K562 (cell line): ENCODE measurements around the gene NUP153. TPM values are rescaled to one million over a fixed set of nuclear protein-coding genes. Genes with fewer than 3 reads are reported as not detected.

ENCODE experiments used
- ATAC-seq: fragments of 200-7000 bp; cut with Tn5 transposase; 3 replicates; pipeline ENCODE4 v1.9.1; 2020; ENCODE audit warnings: moderate library complexity
- BruUV-seq: library from RNA; stranded (reverse); fragments of 400-500 nt; replicated peaks from 2 replicates; lab custom pipeline; 2021; lab: Mats Ljungman, UMichigan
- CTCF ChIA-PET: fragments of 300-600 bp; formaldehyde crosslinking; extraction: SDS; loops from one replicate; lab custom pipeline; 2021; ENCODE audit warnings: low intra/inter-chr PET ratio; lab: Yijun Ruan, JAX
- POLR2A ChIA-PET: fragments of 300-600, 350-650 bp; sonication (Branson Sonifier 250); formaldehyde crosslinking; extraction: SDS; loops from one replicate; lab custom pipeline; 2021; ENCODE audit warnings: antibody characterized with exemption, inconsistent platforms; lab: Yijun Ruan, JAX
- DNase-seq, 4 experiments: peaks; one replicate each; pipeline versions ENCODE4 v3.0.0 to v3.0.0-alpha.2; 2011 to 2018; ENCODE audit warnings: low spot score in 3 of 4, mixed read lengths in 3 of 4; ENCODE audit errors: extremely low read depth in 1 of 4
- FAIRE-seq: peaks from 2 replicates; lab custom pipeline; 2011; peaks lifted over from hg19 to GRCh38; lab: Jason Lieb, UNC
- H2AFZ ChIP-seq: 2 replicates; pipeline ENCODE4 v1.6.0; 2011; ENCODE audit warnings: low read depth, low read length, control low read depth, inconsistent platforms
- H3K27ac ChIP-seq: fragments of 200-600 bp; 3 replicates; pipeline ENCODE4 v1.8.0; 2011; ENCODE audit warnings: low read depth, mild to moderate bottlenecking, control low read depth, inconsistent platforms, low read length, moderate library complexity, mixed read lengths; ENCODE audit errors: extremely low read depth
- H3K27me3 ChIP-seq, 2 experiments: fragments of 300-600 bp in 1 of 2; 2 replicates in 1 of 2; 3 replicates in 1 of 2; pipeline versions ENCODE4 v1.6.0 to v1.8.0; 2011; ENCODE audit warnings: inconsistent platforms in 2 of 2, low read length in 2 of 2, mild to moderate bottlenecking in 1 of 2, mixed read lengths in 1 of 2, moderate library complexity in 1 of 2; ENCODE audit not compliant: control insufficient read depth in 2 of 2, insufficient read depth in 2 of 2
- H3K36me3 ChIP-seq: fragments of 300-600 bp; 3 replicates; pipeline ENCODE4 v1.8.0; 2011; ENCODE audit warnings: mild to moderate bottlenecking, low read length, inconsistent platforms; ENCODE audit not compliant: control insufficient read depth, insufficient read depth
- H3K4me1 ChIP-seq, 2 experiments: fragments of 200-600 bp in 1 of 2; replicated peaks in 1 of 2; 2 replicates in 1 of 2; 3 replicates in 1 of 2; pipeline versions ENCODE4 v1.5.1 to v1.8.0; 2011; ENCODE audit warnings: inconsistent platforms in 2 of 2, low read length in 2 of 2, mild to moderate bottlenecking in 1 of 2, mixed read lengths in 1 of 2, moderate library complexity in 1 of 2; ENCODE audit not compliant: control insufficient read depth in 2 of 2, insufficient read depth in 2 of 2
- H3K4me2 ChIP-seq: 2 replicates; pipeline ENCODE4 v1.6.1; 2011; ENCODE audit warnings: low read length, control low read depth, inconsistent platforms, mixed read lengths; ENCODE audit not compliant: insufficient read depth
- H3K4me3 ChIP-seq: fragments of 200-600 bp; sonication (generic), shearing (Covaris generic); 2 replicates; pipeline ENCODE4 v1.5.1; 2016; ENCODE audit warnings: control low read depth, inconsistent platforms
- H3K79me2 ChIP-seq: fragments of 200-600 bp; 3 replicates; pipeline ENCODE4 v1.8.0; 2011; ENCODE audit warnings: low read length, inconsistent platforms; ENCODE audit not compliant: control insufficient read depth, insufficient read depth
- H3K9ac ChIP-seq, 2 experiments: 2 replicates each; pipeline versions ENCODE4 v1.6.0 to v1.6.1; 2011; ENCODE audit warnings: low read depth in 2 of 2, low read length in 2 of 2, control low read depth in 1 of 2, inconsistent platforms in 1 of 2, mild to moderate bottlenecking in 1 of 2, mixed read lengths in 1 of 2; ENCODE audit not compliant: insufficient read depth in 1 of 2
- H3K9me1 ChIP-seq: one replicate; pipeline ENCODE4 v1.6.0; 2011; ENCODE audit warnings: inconsistent platforms, mild to moderate bottlenecking, low read length, moderate library complexity; ENCODE audit not compliant: control insufficient read depth, insufficient read depth
- H3K9me3 ChIP-seq: replicated peaks from 2 replicates; pipeline ENCODE4 v1.5.1; 2011; ENCODE audit warnings: low read depth, low read length, inconsistent platforms; ENCODE audit not compliant: control insufficient read depth, insufficient read depth
- H4K20me1 ChIP-seq: replicated peaks from 2 replicates; pipeline ENCODE4 v1.6.1; 2011; ENCODE audit warnings: low read length, inconsistent platforms, mixed read lengths; ENCODE audit not compliant: control insufficient read depth, insufficient read depth
- CBX3 ChIP-seq, 2 experiments: IDR thresholded peaks; 1 replicate in 1 of 2; 2 replicates in 1 of 2; pipeline ENCODE4 v1.6.1; 2012; ENCODE audit warnings: inconsistent platforms in 2 of 2, low read length in 2 of 2, borderline replicate concordance in 1 of 2, control low read depth in 1 of 2
- CBX5 ChIP-seq: IDR thresholded peaks from 2 replicates; pipeline ENCODE4 v1.6.1; 2014; ENCODE audit warnings: low read depth, borderline replicate concordance
- EP300 ChIP-seq: IDR thresholded peaks from 2 replicates; pipeline ENCODE4 v1.6.1; 2012; ENCODE audit warnings: low read length, improper control_type of control experiment
- FOXJ3 ChIP-seq: sonication (generic); formaldehyde crosslinking; IDR thresholded peaks from 2 replicates; pipeline ENCODE4 v1.4.0; 2020; ENCODE audit warnings: mild to moderate bottlenecking, missing genetic modification reagents
- KLF13 ChIP-seq: fragments of 450-650 bp; IDR thresholded peaks from 2 replicates; pipeline ENCODE4 v1.6.1; 2016; ENCODE audit warnings: missing genetic modification characterization, low read depth, mild to moderate bottlenecking, missing compliant biosample characterization, moderate library complexity, borderline replicate concordance
- MXD1 ChIP-seq: fragments of 250-450 bp; sonication (Bioruptor Pico); IDR thresholded peaks from 2 replicates; pipeline ENCODE4 v1.8.0; 2021; ENCODE audit warnings: borderline replicate concordance, mild to moderate bottlenecking, moderate library complexity; ENCODE audit not compliant: poor library complexity, severe bottlenecking
- TRIM28 ChIP-seq: fragments of 450-650 bp; IDR thresholded peaks from 2 replicates; pipeline ENCODE4 v1.6.1; 2017
- XRCC3 ChIP-seq: fragments of 450-650 bp; IDR thresholded peaks from 2 replicates; pipeline ENCODE4 v1.6.1; 2017; ENCODE audit warnings: mild to moderate bottlenecking, moderate library complexity
- ZNF184 ChIP-seq: sonication (generic); formaldehyde crosslinking; IDR thresholded peaks from 2 replicates; pipeline ENCODE4 v1.5.0; 2020; ENCODE audit warnings: missing genetic modification reagents
- ZNF263 ChIP-seq: sonication (generic); formaldehyde crosslinking; IDR thresholded peaks from 2 replicates; pipeline ENCODE4 v1.8.0; 2022; ENCODE audit warnings: mild to moderate bottlenecking, missing genetic modification reagents, borderline replicate concordance
- ZNF280A ChIP-seq: fragments of 450-650 bp; IDR thresholded peaks from 2 replicates; pipeline ENCODE4 v1.6.1; 2018; ENCODE audit warnings: mild to moderate bottlenecking, low read depth; ENCODE audit not compliant: partially characterized antibody
- ZNF316 ChIP-seq: fragments of 450-650 bp; IDR thresholded peaks from 2 replicates; pipeline ENCODE4 v1.6.1; 2016
- WGBS: fragments of 100-300 bp; shearing (Covaris generic); methylation state at CpG from one replicate; pipeline ENCODE4 v1.1.6; 2016; ENCODE audit warnings: low coverage, mixed read lengths; ENCODE audit not compliant: insufficient coverage; ENCODE audit errors: missing lambda C conversion rate; 5-methylcytosine and 5-hydroxymethylcytosine counted together
- in situ Hi-C: fragments of 300-500 bp; cut with MboI; formaldehyde crosslinking; loops from 4 replicates; pipeline ENCODE4 v1.15.0; 2018; ENCODE audit warnings: inconsistent platforms, mixed read lengths
- intact Hi-C: fragments of 100-400 bp; cut with micrococcal nuclease; formaldehyde crosslinking; loops from 2 replicates; pipeline ENCODE4 v1.14.2; 2022
- polyA plus RNA-seq, 8 experiments: library from polyadenylated mRNA; depleted of rRNA in 4 of 8; stranded (reverse) in 5 of 8; unstranded in 3 of 8; fragments of >200 nt; fragmentation: Nextera tagmentation in 2 of 8; fragmentation: Illumina TruSeq in 1 of 8; extraction: Ambion mirVana in 2 of 8; extraction: Trizol in 1 of 8; gene quantifications; 2 replicates each; pipeline versions ENCODE4 v1.2.1 to v1.2.3, GENCODE V29; 2011 to 2014; ENCODE audit warnings: inconsistent platforms in 1 of 8, missing spikeins in 1 of 8
- total RNA-seq, 7 experiments: library from RNA; depleted of rRNA in 6 of 7; stranded (reverse); fragments of >200 nt in 6 of 7; fragmentation: Illumina TruSeq in 2 of 7; extraction: Trizol in 2 of 7; gene quantifications; 2 replicates each; pipeline versions ENCODE4 v1.2.1 to v1.2.3, GENCODE V29; 2011 to 2021; ENCODE audit warnings: low replicate concordance in 1 of 7

Gene NUP153
- total and polyA plus RNA-seq, 9 of the 15 experiments (the other 6 are each of a cell fraction or from before 2014, with no cell fraction given), result 21.9 to 110 (median 84.8) TPM

GRCh38 chr6:17577059-17577458, 129.7 kb downstream of the NUP153 start:
- no peak overlapping the region for H3K4me3 ChIP-seq
- no peak overlapping the region for H3K9ac ChIP-seq
- no peak overlapping the region for H2AFZ ChIP-seq
- no peaks in the 10 kb centered on the region for H3K36me3 ChIP-seq
- BruUV-seq, result no TSS peak
- no peaks in the 10 kb centered on the region; a peak in 1 of 5 replicates for H3K4me1 ChIP-seq
- TF ChIP-seq EP300 (no peak), ZNF280A (peak; percentile 80), FOXJ3 (no peak), XRCC3 (0 out of 2 replicates have a peak, but pooled peaks have one; percentile 27), ZNF184 (peak; percentile 66), KLF13 (tag) (no peak), MXD1 (no peak), ZNF263 (CRISPR knock-in tag) (no peak), CBX3 (IDR thresholded peaks at IDR 0.05; ENCODE audit: borderline replicate concordance in 1 of 2, low read length in 2 of 2) (peak in 1 of 2 experiments; percentile 88; a peak in 1 of 3 replicates), CBX5 (0 out of 2 replicates have a peak, but pooled peaks have one; percentile 56), ZNF316 (0 out of 2 replicates have a peak, but pooled peaks have one; percentile 8), TRIM28 (peak; percentile 82)
- TF ChIP-seq, all 486 proteins: peak for 7
- Histone ChIP-seq H3K9me1 (no peaks in the 10 kb centered on the region), H3K79me2 (no peaks in the 10 kb centered on the region), H3K27ac (no peak overlapping the region), H3K4me2 (no peak overlapping the region), H3K27me3 (no peaks in the 10 kb centered on the region), H4K20me1 (no peaks in the 10 kb centered on the region), H3K9me3 (0 out of 2 replicates have a peak, but pooled peaks cover 7% of the 10 kb centered on the region)
- WGBS, result 0% methylated on average over 1 of the region's 1 CpG
- ATAC-seq (no peak), FAIRE-seq (no peak), DNase-seq (no peak)
- ChIA-PET CTCF (no interaction called here), POLR2A (no interaction called here)
- in situ Hi-C loops, result no loop called here
- intact Hi-C loops, result no loop called here
